ENCODE results near the gene TOMM20.

DNA sequence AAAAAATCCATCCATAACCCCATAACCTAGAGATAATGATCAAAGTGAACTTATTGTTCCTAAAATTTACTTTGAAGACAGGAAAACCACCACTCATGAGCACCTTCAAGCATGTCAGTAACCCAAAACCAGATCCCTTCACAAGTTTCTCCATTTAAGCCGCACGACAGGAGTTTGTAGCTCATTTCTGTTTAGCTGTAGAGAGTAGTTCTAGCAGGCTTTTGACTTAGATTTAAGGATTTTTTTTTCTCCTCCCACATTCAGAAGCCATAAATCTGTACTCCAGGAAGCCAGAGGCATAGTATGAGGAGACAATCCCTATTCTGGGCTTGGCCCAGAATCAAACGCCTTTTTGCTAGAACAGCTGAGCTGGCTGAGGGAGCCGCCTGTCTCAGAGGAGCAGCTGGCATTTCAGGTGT, 25.6 kb downstream of the TOMM20 start:
- TF ChIP-seq, protein P1, sequence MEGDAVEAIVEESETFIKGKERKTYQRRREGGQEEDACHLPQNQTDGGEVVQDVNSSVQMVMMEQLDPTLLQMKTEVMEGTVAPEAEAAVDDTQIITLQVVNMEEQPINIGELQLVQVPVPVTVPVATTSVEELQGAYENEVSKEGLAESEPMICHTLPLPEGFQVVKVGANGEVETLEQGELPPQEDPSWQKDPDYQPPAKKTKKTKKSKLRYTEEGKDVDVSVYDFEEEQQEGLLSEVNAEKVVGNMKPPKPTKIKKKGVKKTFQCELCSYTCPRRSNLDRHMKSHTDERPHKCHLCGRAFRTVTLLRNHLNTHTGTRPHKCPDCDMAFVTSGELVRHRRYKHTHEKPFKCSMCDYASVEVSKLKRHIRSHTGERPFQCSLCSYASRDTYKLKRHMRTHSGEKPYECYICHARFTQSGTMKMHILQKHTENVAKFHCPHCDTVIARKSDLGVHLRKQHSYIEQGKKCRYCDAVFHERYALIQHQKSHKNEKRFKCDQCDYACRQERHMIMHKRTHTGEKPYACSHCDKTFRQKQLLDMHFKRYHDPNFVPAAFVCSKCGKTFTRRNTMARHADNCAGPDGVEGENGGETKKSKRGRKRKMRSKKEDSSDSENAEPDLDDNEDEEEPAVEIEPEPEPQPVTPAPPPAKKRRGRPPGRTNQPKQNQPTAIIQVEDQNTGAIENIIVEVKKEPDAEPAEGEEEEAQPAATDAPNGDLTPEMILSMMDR (conservative IDR thresholded peaks at IDR 0.05; ENCODE audit: low read depth, low read length): no peak
- TF ChIP-seq EZH2 (IDR thresholded peaks at IDR 0.05; ENCODE audit: borderline replicate concordance, low read depth, low read length, poor library complexity, severe bottlenecking): no peak

All from A673 (cell line).